Activated CD4-positive, alpha-beta T cell treated with anti-CD3 and anti-CD28 coated beads for 1 hour (primary cell): ENCODE data around the gene LIN28B.
"Not testable (repeated sequence)": the region's sequence is repeated elsewhere in the genome, so short reads cannot be mapped to it uniquely, and the experiment has no call there.

ENCODE experiments used
- DNase-seq: peaks from one replicate; pipeline ENCODE4 v3.0.0-alpha.2; 2020

Gene LIN28B

GRCh38 chr6:104957301-104958177, 632 bp downstream of the LIN28B start:
- DNase-seq = no peak

DNA sequence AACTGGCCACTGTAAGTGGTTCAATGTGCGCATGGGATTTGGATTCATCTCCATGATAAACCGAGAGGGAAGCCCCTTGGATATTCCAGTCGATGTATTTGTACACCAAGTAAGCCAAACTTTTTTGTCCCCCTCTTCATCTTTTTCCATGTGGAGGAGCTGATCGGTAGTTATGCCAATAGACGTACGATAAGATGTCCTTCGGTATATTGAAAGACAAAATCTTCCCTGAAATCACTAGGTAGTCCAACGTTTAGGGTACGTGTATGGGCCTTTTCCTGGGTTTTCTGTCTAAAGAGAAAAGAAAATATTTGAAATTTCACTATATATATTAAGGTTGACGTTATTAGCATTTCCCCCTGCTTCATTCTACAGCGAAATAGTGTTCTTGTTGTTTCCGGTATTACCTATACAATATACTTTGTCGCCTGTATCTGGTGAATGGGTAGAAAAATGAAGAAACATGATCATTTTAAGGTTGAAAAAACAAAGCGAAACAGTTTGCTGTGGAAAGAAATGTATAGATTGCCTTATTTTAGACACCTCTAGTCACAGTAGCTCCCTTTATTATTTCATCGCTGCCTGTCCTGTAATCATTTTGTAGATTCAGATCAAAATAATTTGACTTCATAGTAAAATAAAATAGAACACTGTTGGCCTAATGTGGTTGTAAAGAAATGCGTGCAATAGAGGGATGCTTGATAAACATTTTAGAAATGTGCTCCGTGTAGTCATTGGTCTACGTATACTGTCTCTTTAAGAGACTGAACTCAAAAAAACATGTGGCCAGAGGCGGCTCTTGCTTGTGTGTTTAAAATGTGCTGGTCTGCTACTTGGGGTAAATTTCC, 1.5 kb downstream of the LIN28B start:
- DNase-seq = no peak

DNA sequence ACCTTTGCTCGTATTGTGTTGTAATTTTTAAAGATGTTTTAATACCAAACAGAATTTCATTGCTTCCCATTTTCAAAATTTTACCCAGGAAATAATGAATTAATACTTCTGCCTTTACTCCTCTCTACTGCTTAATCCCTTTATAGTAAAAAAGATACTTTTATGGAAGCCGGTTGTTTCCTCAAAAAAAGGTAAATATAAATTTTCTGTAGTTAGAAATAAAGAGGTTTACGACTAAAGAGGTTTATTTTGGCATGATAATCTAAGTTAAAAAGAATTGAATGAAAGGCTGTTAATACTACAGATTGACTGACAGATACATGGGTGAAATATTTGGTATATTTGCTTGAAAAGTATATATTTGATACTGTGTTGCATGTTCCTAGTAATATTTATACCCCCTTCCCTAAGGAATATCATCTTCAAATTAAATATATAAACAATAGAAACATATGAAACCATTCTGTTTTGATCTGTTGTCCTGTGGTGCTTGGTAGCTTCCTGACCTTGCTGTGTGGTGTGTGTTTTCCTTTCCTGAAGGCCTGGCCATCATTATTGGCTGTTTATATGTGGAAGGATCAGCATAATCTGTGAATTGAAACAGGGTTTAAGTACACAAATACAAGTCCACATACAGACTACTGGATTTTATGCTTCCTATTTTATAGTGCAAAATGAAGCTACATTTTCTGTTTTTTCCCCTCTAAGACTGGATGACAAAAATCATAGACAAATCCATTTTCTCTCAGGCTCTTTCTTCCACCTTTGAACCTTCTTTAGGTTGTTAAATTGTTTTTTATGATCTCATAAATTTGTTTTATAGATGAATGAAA, 2.3 kb downstream of the LIN28B start:
- DNase-seq = no peak

- no peak for DNase-seq
Observed at GRCh38 chr6:104969108-104969507, 12.2 kb downstream of the LIN28B start.

- no peak for DNase-seq
Observed at GRCh38 chr6:104969785-104970581, 13.1 kb downstream of the LIN28B start.

GRCh38 chr6:104973404-104973803, 16.5 kb downstream of the LIN28B start:
- no peak for DNase-seq

DNA sequence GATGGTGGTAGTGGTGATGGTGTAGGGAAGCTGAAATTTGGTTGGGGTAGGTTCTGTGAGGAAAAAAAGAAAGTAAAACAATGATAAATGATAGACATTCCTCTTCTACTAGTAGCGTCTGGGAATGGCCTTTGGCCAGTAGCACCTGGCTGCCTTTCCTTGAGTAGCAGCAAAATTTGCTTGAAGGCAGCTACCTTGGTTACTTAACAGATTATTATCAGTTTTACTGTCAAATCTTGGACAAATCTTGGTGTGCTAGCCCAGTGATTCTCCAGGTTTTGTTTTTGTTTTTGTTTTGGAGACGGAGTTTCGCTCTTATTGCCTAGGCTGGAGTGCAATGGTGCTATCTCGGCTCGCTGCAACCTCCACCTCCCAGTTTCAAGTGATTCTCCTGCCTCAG, 26.4 kb downstream of the LIN28B start:
- DNase-seq = no peak

- DNase-seq = no peak
Observed at GRCh38 chr6:104983776-104984175, 26.9 kb downstream of the LIN28B start.

DNA sequence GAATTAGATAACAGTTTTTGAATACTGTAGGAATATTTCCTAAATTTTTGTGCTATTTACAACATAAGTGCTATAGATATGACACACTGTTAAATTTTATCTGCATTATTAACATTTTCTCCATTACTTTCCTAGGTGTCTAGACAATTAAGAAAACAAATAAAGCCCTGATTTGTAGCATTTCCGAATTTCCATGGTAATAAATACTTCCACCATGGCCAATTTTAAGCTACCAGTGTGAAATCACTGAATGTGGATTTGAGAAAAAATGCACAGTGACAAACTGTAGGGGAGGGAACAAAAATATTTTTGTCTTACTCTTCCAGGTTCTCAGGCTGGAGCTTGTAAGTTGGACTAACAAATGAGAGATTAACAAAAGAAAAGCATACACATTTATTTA, 27.9 kb downstream of the LIN28B start:
- no peak for DNase-seq

GRCh38 chr6:104985875-104986274, 29.0 kb downstream of the LIN28B start:
- not testable (repeated sequence) for DNase-seq

- DNase-seq = no peak
Observed at GRCh38 chr6:104986625-104987024, 29.7 kb downstream of the LIN28B start.

DNA sequence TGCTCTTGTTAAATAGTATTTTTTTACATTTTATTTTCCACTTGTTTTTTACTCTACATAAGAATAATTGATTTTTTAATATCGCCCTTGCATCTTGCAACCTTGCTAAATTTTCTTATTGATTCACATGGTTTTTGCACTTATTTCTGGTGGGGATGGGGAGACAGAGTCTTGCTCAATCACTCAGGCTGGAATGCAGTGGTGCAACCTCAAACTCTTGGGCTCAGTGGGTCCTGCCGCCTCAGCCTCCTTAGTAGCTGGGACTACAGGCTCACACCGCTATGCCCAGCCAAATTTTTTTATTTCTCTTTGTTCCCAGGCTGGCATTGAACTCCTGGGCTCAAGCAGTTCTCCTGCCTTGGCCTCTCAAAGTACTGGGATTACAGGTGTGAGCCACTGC, 30.3 kb downstream of the LIN28B start:
- DNase-seq = no peak

DNA sequence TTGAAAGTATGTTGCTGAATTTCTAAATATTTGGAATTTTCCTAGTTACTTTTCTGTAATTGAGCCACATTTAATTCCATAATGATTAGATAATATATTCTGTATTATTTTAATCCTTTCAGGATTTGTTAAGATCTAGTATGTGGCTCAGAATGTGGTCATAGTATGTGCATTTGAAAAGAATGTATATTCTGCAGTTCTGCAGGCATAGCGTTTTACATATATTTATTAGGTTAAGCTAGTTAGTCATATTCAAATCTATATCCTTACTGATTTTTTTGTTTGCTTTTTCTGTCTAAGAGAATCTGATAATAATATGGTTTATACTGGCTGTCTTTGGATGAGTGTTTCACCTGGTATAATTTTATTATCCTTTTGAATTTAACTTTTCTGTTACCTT, 33.2 kb downstream of the LIN28B start:
- DNase-seq = no peak

DNA sequence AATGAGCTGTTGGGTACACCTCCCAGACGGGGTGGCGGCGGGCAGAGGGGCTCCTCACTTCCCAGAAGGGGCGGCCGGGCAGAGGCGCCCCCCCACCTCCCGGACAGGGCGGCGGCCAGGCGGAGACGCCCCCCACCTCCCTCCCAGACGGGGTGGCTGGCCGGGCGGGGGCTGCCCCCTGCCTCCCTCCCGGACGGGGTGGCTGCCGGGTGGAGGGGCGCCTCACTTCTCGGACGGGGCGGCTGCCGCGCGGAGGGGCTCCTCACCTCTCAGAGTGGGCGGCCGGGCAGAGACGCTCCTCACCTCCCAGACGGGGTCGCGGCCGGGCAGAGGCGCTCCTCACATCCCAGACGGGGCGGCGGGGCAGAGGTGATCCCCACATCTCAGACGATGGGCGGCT, 34.2 kb downstream of the LIN28B start:
- not testable (repeated sequence) for DNase-seq

GRCh38 chr6:104993576-104993975, 36.7 kb downstream of the LIN28B start:
- not testable (repeated sequence) for DNase-seq

- no peak for DNase-seq
Observed at GRCh38 chr6:104995989-104996617, 39.2 kb downstream of the LIN28B start.

DNA sequence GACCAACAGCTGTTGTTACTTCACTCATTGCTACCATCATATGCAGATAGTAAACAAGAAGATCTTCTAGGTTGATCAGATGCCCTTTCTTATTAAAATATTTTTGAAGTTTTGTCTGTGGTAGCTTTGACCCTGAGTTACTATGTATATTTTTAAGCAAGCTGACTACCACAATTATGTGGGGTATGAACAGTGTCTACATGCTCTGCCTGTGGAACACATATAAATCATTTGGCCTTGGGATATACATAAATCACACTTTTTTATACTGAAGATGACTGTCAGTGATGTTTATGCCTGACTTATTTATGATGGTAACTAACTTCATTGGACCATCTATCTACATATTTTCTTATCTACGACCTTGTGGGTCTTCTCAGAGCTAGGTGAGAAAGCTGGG, 44.2 kb downstream of the LIN28B start:
- DNase-seq = no peak

DNA sequence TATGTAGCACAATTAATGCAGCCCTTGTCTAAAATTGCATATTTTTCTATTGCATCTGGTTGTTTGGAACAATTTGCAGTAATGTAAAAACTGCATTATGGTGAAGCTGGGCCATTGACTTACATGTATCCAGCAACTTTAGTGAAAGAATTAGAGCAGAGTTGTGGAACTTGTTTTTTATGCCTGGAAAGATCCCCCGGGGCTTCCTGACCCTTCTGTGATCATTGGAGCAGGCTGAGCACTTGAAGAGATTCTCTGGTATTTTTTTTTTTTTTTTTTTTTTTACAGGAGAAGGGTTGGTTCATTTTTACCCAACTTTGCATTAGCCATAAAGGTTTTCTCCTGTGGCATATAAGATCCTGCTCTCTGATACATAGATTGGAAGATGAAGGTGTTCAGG, 45.0 kb downstream of the LIN28B start:
- no peak for DNase-seq

DNA sequence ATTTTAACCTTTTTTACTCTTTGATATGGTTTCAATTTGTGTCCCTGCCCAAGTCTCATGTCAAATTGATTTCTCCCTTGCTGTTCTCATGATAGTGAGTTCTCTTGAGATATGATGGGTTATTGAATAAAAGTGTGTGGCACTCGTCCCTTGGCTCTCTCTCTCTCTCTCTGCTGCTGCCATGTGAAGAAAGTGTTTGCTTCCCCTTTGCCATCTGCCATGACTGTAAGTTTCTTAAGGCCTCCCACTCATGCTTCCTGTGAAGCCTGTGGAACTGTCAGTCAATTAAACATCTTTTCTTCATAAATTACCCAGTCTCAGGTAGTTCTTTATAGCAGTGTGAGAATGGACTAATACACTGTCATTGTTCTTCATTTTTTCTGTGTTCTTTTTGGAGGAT, 48.5 kb downstream of the LIN28B start:
- DNase-seq = no peak

- DNase-seq = not testable (repeated sequence)
Observed at GRCh38 chr6:105013459-105013858, 56.6 kb downstream of the LIN28B start.

GRCh38 chr6:105014448-105014847, 57.5 kb downstream of the LIN28B start:
- no peak for DNase-seq

DNA sequence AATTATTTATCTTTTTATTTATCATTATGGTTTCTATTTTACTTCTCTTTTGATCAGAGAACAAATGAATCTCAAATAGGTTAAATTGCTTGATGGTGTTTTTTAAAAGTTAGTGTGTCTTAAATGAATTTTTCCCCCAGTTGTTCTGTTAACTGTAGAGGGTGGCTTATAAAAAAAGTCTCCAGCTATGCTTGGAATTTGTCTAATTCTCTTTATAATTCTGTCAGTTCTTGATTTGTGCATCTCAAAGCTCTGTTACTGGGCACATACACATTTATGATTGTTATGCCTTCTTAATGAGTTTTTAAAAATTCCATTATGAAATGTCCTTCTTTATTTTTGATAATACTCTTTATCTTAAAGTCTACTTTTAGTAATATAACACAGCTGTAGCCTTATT, 58.0 kb downstream of the LIN28B start:
- DNase-seq = no peak
